ENCODE data around the gene APEH.

DNA sequence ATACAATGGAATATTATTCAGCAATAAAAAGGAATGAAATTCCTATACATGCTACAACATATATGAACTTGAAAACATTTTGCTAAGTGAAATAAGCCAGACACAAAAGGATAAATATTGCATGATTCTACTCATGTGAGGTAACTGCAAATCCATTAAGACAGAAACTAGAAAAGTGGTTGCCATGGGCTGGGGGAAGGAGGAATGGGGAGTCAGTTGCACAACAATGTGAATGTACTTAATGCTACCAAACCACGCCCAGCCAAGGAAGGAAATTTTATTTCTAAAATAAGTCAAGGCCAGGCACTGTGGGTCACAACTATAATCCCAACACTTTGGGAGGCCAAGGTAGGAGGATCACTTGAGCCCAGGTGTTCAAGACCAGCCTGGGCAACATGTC lies 59.4 kb downstream of the APEH start:
- TF ChIP-seq, protein P1, sequence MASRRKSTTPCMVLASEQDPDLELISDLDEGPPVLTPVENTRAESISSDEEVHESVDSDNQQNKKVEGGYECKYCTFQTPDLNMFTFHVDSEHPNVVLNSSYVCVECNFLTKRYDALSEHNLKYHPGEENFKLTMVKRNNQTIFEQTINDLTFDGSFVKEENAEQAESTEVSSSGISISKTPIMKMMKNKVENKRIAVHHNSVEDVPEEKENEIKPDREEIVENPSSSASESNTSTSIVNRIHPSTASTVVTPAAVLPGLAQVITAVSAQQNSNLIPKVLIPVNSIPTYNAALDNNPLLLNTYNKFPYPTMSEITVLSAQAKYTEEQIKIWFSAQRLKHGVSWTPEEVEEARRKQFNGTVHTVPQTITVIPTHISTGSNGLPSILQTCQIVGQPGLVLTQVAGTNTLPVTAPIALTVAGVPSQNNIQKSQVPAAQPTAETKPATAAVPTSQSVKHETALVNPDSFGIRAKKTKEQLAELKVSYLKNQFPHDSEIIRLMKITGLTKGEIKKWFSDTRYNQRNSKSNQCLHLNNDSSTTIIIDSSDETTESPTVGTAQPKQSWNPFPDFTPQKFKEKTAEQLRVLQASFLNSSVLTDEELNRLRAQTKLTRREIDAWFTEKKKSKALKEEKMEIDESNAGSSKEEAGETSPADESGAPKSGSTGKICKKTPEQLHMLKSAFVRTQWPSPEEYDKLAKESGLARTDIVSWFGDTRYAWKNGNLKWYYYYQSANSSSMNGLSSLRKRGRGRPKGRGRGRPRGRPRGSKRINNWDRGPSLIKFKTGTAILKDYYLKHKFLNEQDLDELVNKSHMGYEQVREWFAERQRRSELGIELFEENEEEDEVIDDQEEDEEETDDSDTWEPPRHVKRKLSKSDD (conservative IDR thresholded peaks at IDR 0.05; ENCODE audit: low read length): no peak
- TF ChIP-seq HDGF (IDR thresholded peaks at IDR 0.05) (no peak), SIN3A (IDR thresholded peaks at IDR 0.05; ENCODE audit: borderline replicate concordance in 2 of 2, control insufficient read depth in 1 of 2, low read depth in 2 of 2, low read length in 2 of 2) (no peak)
- TF ChIP-seq, protein P2, sequence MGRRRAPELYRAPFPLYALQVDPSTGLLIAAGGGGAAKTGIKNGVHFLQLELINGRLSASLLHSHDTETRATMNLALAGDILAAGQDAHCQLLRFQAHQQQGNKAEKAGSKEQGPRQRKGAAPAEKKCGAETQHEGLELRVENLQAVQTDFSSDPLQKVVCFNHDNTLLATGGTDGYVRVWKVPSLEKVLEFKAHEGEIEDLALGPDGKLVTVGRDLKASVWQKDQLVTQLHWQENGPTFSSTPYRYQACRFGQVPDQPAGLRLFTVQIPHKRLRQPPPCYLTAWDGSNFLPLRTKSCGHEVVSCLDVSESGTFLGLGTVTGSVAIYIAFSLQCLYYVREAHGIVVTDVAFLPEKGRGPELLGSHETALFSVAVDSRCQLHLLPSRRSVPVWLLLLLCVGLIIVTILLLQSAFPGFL (CRISPR knock-in tag; IDR thresholded peaks at IDR 0.05): no peak
